ENCODE measurements around the gene NCBP2. TPM values are rescaled to one million over a fixed set of nuclear protein-coding genes. Genes with fewer than 3 reads are reported as not detected.

Gene NCBP2
- 60.2 and 65.6 TPM in 2 replicates for total RNA-seq

DNA sequence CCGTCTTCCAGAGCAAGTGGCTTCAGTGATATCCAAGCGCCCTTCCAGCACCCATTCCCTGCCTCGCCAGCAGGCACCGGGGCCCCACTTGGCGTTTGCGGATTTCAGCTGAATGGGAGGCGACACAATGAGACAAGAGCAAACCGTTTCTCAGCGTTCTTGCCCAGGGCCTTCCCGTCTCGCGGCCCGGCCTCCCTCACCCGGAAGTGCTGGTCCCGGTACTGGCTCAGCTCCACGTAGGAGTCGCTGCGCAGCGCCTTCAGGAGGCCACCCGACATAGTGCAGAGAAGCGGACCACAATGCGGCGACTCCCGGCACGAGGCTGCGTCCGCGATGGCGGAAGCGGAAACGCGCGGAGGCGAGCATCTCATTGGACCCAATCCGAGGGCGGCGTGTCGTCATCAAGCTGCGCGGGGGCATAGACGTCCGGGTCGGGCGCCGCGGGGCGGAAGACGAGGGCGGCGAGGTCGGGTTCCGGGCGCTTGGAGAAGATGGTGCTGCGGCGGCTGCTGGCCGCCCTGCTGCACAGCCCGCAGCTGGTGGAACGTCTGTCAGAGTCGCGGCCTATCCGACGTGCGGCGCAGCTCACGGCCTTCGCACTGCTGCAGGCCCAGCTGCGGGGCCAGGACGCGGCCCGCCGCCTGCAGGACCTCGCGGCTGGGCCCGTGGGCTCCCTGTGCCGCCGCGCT, at the start of gene NCBP2:
Gene NCBP2, minus strand, starts transcription at position 303 of the 689 bp plus-strand sequence. Its CDS starts 25 bp downstream, at position 278.

DNA sequence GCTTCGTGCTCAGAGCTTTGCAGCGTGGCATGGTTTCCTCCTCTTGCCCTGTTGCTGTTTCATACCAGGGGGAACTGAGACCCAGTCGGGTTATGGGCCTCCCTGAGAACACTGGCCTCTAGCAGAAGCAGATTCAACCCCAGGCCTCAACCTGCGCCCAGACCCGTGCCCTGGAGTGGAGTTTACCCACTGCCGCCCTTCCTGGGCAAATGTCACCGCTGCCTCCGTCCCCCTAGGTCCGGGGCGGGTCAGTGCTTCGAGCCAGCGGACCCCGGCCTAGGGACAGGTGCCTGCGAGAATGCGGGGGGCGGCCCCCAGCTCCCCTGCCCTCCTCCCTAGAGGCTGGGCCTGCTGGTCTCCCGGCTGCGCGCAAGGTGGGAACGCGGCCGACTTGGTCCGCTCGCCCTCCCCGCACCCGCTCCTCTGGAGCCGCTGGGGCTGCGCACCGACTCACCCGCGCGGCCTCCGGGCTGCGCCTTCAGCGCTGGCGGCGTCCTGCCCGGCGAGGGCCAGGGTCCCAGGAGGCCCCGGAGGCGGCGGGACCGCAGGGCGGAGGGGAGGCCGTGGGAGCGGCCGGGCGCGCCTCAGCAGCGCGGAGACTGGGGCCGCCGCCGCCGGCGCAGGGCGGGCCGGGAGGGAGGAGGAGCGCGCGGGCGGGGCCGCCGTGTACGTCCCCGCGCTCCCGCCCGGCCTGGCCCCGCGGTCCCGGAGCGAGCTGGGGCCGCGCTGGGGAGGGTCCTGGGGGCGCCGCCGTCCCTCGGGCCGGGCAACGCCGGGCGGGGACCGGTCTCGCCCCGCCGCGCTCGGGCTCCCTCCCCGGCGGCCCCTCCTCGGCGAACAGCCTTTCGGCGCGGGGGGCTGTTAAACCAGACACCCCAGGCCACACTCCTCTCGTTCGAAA, 26.2 kb upstream of the NCBP2 start, which contains the start of gene PIGZ:
Gene PIGZ, minus strand, starts transcription at position 601 of the 901 bp plus-strand sequence. CDS start 16,802 bp downstream, outside the sequence.

Other genes with a start within 250 kb of the NCBP2 start
- gene CEP19, start 230.3 kb downstream of the NCBP2 start, total RNA-seq: 2.3 and 2.8 TPM in 2 replicates
- 10.6 and 19.6 TPM in 2 replicates for gene PIGX, start 230.2 kb downstream of the NCBP2 start, total RNA-seq
- gene PAK2, start 202.7 kb downstream of the NCBP2 start, total RNA-seq: 37.1 and 54.0 TPM in 2 replicates
- 35.2 and 35.4 TPM in 2 replicates for gene SENP5, start 74.6 kb downstream of the NCBP2 start, total RNA-seq
- gene PIGZ, start 26.3 kb upstream of the NCBP2 start, total RNA-seq: 2.8 and 3.6 TPM in 2 replicates
- 4.9 and 16.2 TPM in 2 replicates for gene MELTF, start 87.3 kb upstream of the NCBP2 start, total RNA-seq

All from smooth muscle cell of trachea (primary cell).